AG09309 (cell line): Measurements from ENCODE around the gene PTPRU.

Experiments
- DNase-seq: peaks from one replicate; pipeline ENCODE4 v3.0.0-alpha.2; 2010; ENCODE audit warnings: low read depth
- H3K4me3 ChIP-seq: 2 replicates; pipeline ENCODE4 v1.5.1; 2011; ENCODE audit warnings: mild to moderate bottlenecking, low read depth, low read length, moderate library complexity; ENCODE audit not compliant: control insufficient read depth
- CTCF ChIP-seq: IDR thresholded peaks from 2 replicates; pipeline ENCODE4 v1.5.1; 2011; ENCODE audit warnings: mild to moderate bottlenecking, low read depth, low read length, inconsistent platforms; ENCODE audit not compliant: insufficient read depth, control insufficient read depth; ENCODE audit errors: missing control alignments

PTPRU gene

DNA sequence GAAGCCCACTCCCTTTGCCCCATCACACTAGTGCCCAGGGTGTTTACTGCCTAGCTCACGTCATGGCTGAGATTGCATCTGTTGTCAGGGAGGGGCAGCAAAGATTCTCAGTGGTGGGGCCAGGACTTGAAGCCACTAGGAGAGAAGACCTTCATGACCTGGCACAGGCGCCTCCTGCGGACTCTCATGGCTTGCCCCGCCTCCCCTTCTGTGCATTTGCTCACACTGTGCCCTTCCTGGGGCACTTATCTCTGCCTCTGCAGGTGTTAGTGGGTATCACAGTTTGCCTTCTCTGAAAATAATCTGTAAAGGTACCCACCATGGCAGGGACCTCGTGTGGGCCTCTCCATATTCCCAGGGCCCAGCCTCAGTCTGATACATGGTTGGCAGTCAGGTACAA, 20.1 kb downstream of the PTPRU start:
- no peak overlapping the region for H3K4me3 ChIP-seq
- DNase-seq: no peak
- no peak for TF ChIP-seq CTCF

- no peak for DNase-seq
- no peak overlapping the region for H3K4me3 ChIP-seq
- TF ChIP-seq CTCF: no peak
Measured at GRCh38 chr1:29256979-29257804, 20.9 kb downstream of the PTPRU start.

DNA sequence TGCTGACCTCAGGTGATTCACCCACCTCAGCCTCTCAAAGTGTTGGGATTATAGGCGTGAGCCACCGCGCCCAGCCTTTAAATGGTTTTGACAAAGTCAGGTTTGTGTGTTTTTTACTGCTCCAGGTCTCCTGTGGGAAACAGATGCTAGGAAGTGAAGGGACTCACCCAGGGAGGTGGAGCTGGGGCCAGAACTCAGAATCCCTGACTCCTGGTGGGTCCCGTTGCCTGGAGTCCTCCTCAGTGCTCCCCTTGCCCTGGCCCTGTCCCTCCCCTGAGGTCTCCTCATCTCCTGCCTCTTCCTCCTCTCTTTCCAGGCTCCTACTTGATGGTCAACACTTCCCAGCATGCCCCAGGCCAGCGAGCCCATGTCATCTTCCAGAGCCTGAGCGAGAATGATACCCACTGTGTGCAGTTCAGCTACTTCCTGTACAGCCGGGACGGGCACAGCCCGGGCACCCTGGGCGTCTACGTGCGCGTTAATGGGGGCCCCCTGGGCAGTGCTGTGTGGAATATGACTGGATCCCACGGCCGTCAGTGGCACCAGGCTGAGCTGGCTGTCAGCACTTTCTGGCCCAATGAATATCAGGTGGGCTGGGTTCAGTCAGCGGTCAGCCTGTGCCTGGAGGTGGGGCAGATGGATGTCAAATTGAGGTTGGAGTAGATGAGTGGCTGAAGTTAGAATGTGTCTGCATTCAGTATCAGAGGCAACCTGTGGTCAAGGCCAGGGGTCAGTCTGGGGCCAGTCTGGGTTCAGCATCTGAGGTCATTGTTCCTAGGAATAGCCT, 22.1 kb downstream of the PTPRU start:
- no peak overlapping the region for H3K4me3 ChIP-seq
- DNase-seq: no peak
- no peak for TF ChIP-seq CTCF

DNA sequence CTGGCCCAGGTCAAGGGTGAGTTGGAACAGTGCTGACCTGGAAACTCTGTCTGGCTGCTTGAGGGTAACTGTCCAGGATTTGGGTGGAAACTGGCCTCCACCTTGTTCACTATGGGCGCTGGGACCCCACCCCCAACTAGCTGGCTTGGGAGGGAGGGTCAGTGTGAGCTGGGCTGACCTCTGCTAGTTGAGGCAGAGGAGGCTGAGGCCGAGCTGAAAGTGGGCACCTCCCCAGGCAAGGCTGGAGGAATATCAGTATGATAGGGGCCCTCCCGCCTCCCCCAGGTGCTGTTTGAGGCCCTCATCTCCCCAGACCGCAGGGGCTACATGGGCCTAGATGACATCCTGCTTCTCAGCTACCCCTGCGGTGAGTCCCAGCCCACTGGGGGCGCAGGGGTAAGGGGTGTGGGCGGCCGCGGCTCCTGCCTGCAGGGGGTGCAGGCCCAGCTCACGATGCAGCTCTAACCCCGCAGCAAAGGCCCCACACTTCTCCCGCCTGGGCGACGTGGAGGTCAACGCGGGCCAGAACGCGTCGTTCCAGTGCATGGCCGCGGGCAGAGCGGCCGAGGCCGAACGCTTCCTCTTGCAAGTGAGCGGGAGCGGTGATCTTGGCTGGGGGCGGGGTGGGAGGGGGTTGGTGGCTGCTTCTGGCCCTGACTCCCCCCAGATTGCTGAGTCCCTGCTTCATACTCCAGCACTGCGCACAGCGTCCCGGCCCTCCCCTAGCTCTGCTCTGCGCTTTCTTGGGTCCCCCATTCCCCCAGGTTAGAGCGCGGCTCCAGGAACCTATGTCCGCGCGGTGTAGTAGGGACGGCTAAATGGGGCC, 22.9 kb downstream of the PTPRU start:
- no peak for TF ChIP-seq CTCF
- H3K4me3 ChIP-seq: peak overlapping the region; percentile 24
- DNase-seq: no peak

- no peak for DNase-seq
- no peak for TF ChIP-seq CTCF
- H3K4me3 ChIP-seq: peak overlapping the region; percentile 24
Measured at GRCh38 chr1:29259802-29260441, 23.6 kb downstream of the PTPRU start.

DNA sequence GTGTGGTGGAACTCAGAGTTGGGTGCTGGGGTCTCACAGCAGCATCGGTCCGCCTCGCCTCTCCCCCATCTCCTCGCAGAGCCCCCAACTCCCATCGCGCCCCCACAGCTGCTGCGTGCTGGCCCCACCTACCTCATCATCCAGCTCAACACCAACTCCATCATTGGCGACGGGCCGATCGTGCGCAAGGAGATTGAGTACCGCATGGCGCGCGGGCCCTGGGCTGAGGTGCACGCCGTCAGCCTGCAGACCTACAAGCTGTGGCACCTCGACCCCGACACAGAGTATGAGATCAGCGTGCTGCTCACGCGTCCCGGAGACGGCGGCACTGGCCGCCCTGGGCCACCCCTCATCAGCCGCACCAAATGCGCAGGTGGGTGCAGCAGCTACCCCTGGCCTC, 24.2 kb downstream of the PTPRU start:
- H3K4me3 ChIP-seq: no peak overlapping the region
- TF ChIP-seq CTCF: no peak
- no peak for DNase-seq
